Left lung (tissue), 10 donors: Measurements from ENCODE around the gene OPRM1. TPM values are rescaled to one million over a fixed set of nuclear protein-coding genes. Genes with fewer than 3 reads are reported as not detected.

Source experiments
- ATAC-seq: fragments of 200-7000 bp; cut with Tn5 transposase; one replicate; pipeline ENCODE4 v1.9.1; 2020; ENCODE audit warnings: moderate library complexity
- DNase-seq, 4 donors: peaks; one replicate each; pipeline ENCODE4 v3.0.0-alpha.2; 2013 to 2020
- H3K27ac ChIP-seq, 2 donors: fragments of 200-600 bp; sonication (generic) in 1 of 2; one replicate each; pipeline versions ENCODE4 v1.5.0 to v1.8.0; 2020 to 2021
- H3K27me3 ChIP-seq, 2 donors: fragments of 200-600 bp; sonication (generic) in 1 of 2; one replicate each; pipeline versions ENCODE4 v1.5.0 to v1.8.0; 2020 to 2021
- H3K36me3 ChIP-seq, 2 donors: fragments of 200-600 bp; sonication (generic) in 1 of 2; one replicate each; pipeline versions ENCODE4 v1.5.0 to v1.8.0; 2020 to 2021
- H3K4me1 ChIP-seq, 2 donors: fragments of 200-600 bp; one replicate each; pipeline ENCODE4 v1.8.0; 2021
- H3K4me3 ChIP-seq, 2 donors: fragments of 200-600 bp; sonication (generic) in 1 of 2; one replicate each; pipeline versions ENCODE4 v1.5.0 to v1.8.0; 2020 to 2021; ENCODE audit warnings: mild to moderate bottlenecking in 1 of 2
- H3K9me3 ChIP-seq, 2 donors: fragments of 200-600 bp; sonication (generic) in 1 of 2; one replicate each; pipeline versions ENCODE4 v1.5.0 to v1.8.0; 2020 to 2021
- intact Hi-C, 2 donors: fragments of 100-400 bp; cut with DNase I; formaldehyde crosslinking; loops; one replicate each; pipeline versions ENCODE4 v1.11.2 to v1.14.2; 2022
- polyA plus RNA-seq, 6 donors: library from polyadenylated mRNA; unstranded; fragments of 120-200 nt; gene quantifications; one replicate each; pipeline ENCODE4 v1.2.1, GENCODE V29; 2013; ENCODE audit not compliant: insufficient read length in 6 of 6
- total RNA-seq, 2 donors: library from RNA; stranded (reverse); fragmentation: NEBNext Ultra II Directional; extraction: Animal tissue kit (Norgen Biotek cat#: 25700); gene quantifications; one replicate each; pipeline ENCODE4 v1.2.1, GENCODE V29; 2021
- TF ChIP-seq, protein P1 (sequence below), 2 donors: fragments of 200-600 bp; sonication (generic) in 1 of 2; IDR thresholded peaks; one replicate each; pipeline versions ENCODE4 v1.5.0 to v1.8.0; 2021; ENCODE audit warnings: antibody characterized with exemption in 2 of 2
- donor health status: DM: no; HTN: yes; CAD: no.
- donor health status: DM: no; HTN: no; CAD: no.

Gene OPRM1
- total and polyA plus RNA-seq, 8 donors: not detected

GRCh38 chr6:154285826-154286225 lies 246.8 kb downstream of the OPRM1 start:
- ATAC-seq (no peak), DNase-seq (peak in 1 of 4 donors; percentile 46)
- TF ChIP-seq, protein P1, sequence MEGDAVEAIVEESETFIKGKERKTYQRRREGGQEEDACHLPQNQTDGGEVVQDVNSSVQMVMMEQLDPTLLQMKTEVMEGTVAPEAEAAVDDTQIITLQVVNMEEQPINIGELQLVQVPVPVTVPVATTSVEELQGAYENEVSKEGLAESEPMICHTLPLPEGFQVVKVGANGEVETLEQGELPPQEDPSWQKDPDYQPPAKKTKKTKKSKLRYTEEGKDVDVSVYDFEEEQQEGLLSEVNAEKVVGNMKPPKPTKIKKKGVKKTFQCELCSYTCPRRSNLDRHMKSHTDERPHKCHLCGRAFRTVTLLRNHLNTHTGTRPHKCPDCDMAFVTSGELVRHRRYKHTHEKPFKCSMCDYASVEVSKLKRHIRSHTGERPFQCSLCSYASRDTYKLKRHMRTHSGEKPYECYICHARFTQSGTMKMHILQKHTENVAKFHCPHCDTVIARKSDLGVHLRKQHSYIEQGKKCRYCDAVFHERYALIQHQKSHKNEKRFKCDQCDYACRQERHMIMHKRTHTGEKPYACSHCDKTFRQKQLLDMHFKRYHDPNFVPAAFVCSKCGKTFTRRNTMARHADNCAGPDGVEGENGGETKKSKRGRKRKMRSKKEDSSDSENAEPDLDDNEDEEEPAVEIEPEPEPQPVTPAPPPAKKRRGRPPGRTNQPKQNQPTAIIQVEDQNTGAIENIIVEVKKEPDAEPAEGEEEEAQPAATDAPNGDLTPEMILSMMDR (IDR thresholded peaks at IDR 0.05): no peak
- H3K36me3 ChIP-seq: no peaks in the 10 kb centered on the region
- H3K9me3 ChIP-seq: peaks cover 0 to 4% of the 10 kb centered on the region in 2 donors
- H3K4me3 ChIP-seq: no peak overlapping the region
- no peak overlapping the region for H3K27ac ChIP-seq
- H3K27me3 ChIP-seq: no peaks in the 10 kb centered on the region
- intact Hi-C loops: no loop called here
- no peaks in the 10 kb centered on the region for H3K4me1 ChIP-seq

DNA sequence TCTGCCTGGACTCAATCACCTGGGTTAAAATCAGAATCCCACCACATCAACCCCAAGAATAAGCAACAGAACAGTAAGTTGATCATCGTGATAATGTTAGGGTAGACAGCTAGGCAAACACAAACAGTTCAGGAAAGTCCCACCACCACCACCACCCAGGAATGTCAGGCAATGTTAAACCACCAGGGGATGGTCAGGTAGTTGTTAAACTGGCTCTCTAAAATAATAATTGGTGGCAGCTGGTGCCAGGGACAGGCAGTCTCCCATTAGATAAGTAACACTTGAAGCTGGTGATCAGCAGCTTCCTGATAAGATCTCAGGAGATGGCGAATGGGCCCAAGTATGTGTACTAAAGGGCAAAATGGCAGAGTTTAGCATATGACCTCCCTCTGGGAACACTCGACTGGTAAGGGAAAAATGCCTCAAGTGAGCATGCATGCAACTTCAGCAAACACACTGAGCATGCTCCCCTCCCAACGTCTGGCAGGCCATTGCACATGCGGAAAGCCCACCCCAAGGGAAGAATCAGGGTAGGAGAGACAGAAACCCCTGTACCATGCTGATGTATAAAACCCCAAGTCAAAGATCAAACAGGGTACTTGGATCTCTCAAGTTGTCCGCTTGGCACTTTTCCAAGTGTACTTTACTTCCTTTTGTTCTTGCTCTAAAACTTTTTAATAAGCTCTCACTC lies 250.9 kb downstream of the OPRM1 start:
- TF ChIP-seq, protein P1 (IDR thresholded peaks at IDR 0.05): no peak
- DNase-seq: no peak
- Histone ChIP-seq H3K9me3 (no peaks in the 10 kb centered on the region), H3K27ac (no peak overlapping the region), H3K4me3 (no peak overlapping the region), H3K36me3 (no peaks in the 10 kb centered on the region), H3K27me3 (no peaks in the 10 kb centered on the region), H3K4me1 (peaks cover 5 to 6% of the 10 kb centered on the region in 2 donors)
- ATAC-seq: no peak
- intact Hi-C loops: no loop called here

DNA sequence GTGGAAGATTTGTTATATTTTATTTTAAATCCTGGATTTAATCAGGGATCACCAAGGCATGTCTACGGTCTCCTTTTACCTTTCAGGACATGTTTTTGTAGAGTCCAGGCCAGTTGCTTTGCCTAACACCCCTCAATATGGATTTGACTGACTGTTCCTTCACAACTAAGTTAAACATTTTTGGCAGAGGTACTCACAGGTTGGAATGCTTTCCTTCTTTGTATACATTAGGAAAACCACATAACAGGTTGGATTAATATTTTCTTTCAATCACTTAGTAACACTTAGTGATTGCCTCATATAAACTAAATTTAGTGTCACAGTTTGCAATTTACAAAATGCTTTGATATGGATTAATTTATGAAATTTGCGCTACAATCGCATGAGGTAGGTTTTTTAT lies 253.0 kb downstream of the OPRM1 start:
- ATAC-seq: no peak
- no peak for DNase-seq
- Histone ChIP-seq H3K4me3 (no peak overlapping the region), H3K27ac (peak overlapping the region in 1 of 2 donors; percentile 57), H3K36me3 (no peaks in the 10 kb centered on the region), H3K27me3 (no peaks in the 10 kb centered on the region), H3K4me1 (peaks cover 5 to 6% of the 10 kb centered on the region in 2 donors), H3K9me3 (no peaks in the 10 kb centered on the region)
- TF ChIP-seq, protein P1 (IDR thresholded peaks at IDR 0.05): no peak
- intact Hi-C loops: no loop called here

DNA sequence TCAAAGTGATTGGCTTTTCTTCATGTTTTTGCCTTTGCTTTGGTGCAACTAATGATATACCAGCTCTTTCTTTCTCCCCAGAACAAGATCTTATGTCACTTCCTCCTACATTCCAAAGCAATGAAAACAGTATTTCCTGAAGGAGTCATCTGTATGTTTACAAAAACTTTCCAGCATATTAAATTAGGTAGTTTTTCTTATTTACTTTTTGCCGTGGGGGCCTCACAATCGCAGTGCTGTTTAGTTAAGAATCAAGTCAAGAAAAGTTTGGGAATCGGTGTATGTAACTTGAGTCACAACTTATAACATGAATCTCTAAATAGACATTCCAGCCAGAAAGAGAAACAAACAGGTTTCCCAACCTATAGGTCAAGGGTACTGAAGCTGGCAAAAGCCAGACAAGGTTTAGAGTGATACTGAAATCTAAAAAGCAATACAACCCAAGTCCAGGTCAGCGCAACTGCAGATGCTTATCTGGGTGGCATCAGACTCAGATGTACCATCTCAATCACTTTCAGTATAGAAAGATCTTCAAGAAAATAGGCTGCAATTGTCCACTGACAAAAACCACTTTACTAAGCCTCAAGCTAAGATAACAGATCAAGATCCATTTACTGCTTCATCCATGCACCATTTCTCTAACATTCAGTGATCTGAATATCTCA lies 253.9 kb downstream of the OPRM1 start:
- Histone ChIP-seq H3K4me1 (peaks cover 5 to 13% of the 10 kb centered on the region in 2 donors), H3K27me3 (no peaks in the 10 kb centered on the region), H3K27ac (peak overlapping the region; percentile 13 to 57), H3K9me3 (no peaks in the 10 kb centered on the region), H3K36me3 (no peaks in the 10 kb centered on the region), H3K4me3 (no peak overlapping the region)
- ATAC-seq: peak; percentile 48
- no peak for DNase-seq
- TF ChIP-seq, protein P1 (IDR thresholded peaks at IDR 0.05): no peak
- intact Hi-C loops: no loop called here

DNA sequence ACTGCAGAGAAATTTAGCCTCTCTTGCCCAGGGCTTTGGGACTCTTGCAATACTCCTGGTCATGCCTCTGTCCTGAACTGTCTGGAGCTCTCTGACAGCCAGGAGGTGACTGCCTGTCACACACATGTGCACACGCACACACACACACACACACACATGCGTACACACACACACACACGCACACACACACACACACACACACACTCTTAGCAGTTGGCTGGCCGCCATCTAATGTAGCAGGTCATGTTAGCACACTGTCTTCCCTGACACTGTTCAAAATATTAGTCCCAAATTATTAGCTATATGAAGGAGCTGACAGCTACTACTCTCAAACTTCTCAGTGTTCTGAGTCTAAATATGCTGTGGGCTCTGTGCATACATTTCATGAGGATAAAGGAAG lies 256.7 kb downstream of the OPRM1 start:
- TF ChIP-seq, protein P1 (IDR thresholded peaks at IDR 0.05): no peak
- no peak for DNase-seq
- Histone ChIP-seq H3K27me3 (no peaks in the 10 kb centered on the region), H3K4me3 (no peak overlapping the region), H3K27ac (no peak overlapping the region), H3K4me1 (peaks cover 12 to 21% of the 10 kb centered on the region in 2 donors), H3K36me3 (no peaks in the 10 kb centered on the region), H3K9me3 (no peaks in the 10 kb centered on the region)
- ATAC-seq: no peak
- intact Hi-C loops: no loop called here
